Body of pancreas (tissue), 4 donors: ENCODE results near the gene CACTIN.

Experiments
- CTCF ChIP-seq, 7 experiments: fragments of 450-650 bp in 4 of 7; fragments of 200-600 bp in 3 of 7; sonication (generic) in 3 of 7; IDR thresholded peaks; one replicate each; pipeline ENCODE4 v1.5.1; 2016 to 2019; ENCODE audit warnings: antibody characterized with exemption in 7 of 7
- POLR2A ChIP-seq, 3 donors: fragments of 450-650 bp; IDR thresholded peaks; one replicate each; pipeline ENCODE4 v1.6.1; 2016; ENCODE audit warnings: antibody characterized with exemption in 3 of 3, mild to moderate bottlenecking in 2 of 3

- TF ChIP-seq CTCF (IDR thresholded peaks at IDR 0.05) (no peak), POLR2A (IDR thresholded peaks at IDR 0.05) (peak in 2 of 3 donors; percentile 31 to 49)
Observed at GRCh38 chr19:3572855-3573161, 53.8 kb downstream of the CACTIN start, which contains the start of gene HMG20B.
